ENCODE data around the gene DUSP22.

DNA sequence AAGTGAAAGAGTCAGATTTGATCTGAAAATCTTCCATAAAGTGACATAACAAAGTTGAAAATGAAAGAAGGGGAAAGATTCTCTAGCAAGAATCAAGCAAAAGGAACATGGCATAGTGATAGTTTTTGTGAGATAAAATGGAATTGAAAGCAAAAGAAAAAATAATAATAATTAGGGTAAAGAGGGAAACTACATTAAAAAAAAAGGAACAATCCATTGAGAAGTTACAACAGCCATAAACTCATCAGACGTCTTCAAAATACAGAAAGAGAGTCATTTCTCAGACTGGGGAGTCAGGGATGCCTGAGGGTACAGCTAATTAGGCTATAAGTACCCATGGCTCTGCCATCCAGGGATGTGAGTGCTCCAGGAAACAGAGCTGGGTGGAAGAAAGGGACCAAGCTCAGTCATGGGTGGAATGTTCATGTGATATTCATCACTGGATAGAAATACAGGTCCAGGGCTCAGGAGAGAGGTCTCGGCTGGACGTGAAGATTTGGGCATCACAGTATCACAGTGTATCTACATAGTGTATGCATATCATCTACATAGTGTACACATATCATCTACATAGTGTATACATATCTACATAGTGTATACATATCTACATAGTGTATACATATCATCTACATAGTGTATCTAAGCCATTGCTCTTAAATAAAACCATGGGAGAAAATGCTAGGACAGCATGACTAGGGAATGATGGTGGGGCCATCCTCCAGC lies 29.4 kb downstream of the DUSP22 start:
- TF ChIP-seq, protein P1, sequence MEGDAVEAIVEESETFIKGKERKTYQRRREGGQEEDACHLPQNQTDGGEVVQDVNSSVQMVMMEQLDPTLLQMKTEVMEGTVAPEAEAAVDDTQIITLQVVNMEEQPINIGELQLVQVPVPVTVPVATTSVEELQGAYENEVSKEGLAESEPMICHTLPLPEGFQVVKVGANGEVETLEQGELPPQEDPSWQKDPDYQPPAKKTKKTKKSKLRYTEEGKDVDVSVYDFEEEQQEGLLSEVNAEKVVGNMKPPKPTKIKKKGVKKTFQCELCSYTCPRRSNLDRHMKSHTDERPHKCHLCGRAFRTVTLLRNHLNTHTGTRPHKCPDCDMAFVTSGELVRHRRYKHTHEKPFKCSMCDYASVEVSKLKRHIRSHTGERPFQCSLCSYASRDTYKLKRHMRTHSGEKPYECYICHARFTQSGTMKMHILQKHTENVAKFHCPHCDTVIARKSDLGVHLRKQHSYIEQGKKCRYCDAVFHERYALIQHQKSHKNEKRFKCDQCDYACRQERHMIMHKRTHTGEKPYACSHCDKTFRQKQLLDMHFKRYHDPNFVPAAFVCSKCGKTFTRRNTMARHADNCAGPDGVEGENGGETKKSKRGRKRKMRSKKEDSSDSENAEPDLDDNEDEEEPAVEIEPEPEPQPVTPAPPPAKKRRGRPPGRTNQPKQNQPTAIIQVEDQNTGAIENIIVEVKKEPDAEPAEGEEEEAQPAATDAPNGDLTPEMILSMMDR (IDR thresholded peaks at IDR 0.05): no peak
- TF ChIP-seq POLR2A (IDR thresholded peaks at IDR 0.05): no peak
